Body of pancreas (tissue), 4 donors: ENCODE measurements around the gene MEF2D. TPM values are rescaled to one million over a fixed set of nuclear protein-coding genes. Genes with fewer than 3 reads are reported as not detected.

Source experiments
- ATAC-seq: fragments of 150-250 bp; one replicate; pipeline ENCODE4 v1.9.1; 2016
- DNase-seq, 4 donors: peaks; one replicate each; pipeline ENCODE4 v3.0.0-alpha.2; 2019
- H3K27ac ChIP-seq, 4 donors: fragments of 200-600 bp; sonication (generic); 1 replicate in 3 of 4; 2 replicates in 1 of 4; pipeline versions ENCODE4 v1.5.1 to v1.6.1; 2016 to 2019; ENCODE audit warnings: mild to moderate bottlenecking in 1 of 4, mixed read lengths in 1 of 4, moderate library complexity in 1 of 4
- H3K27me3 ChIP-seq, 2 donors: fragments of 200-600 bp; sonication (generic); one replicate each; pipeline ENCODE4 v1.6.0; 2016; ENCODE audit warnings: mild to moderate bottlenecking in 1 of 2
- H3K36me3 ChIP-seq, 2 donors: fragments of 200-600 bp; sonication (generic); replicated peaks in 1 of 2; 2 replicates each; pipeline ENCODE4 v1.5.1; 2016; ENCODE audit warnings: low read depth in 2 of 2; ENCODE audit not compliant: insufficient read depth in 1 of 2
- H3K4me1 ChIP-seq: fragments of 200-600 bp; sonication (generic); one replicate; pipeline ENCODE4 v1.6.0; 2016
- H3K4me3 ChIP-seq, 2 donors: fragments of 200-600 bp; sonication (generic); 1 replicate in 1 of 2; 2 replicates in 1 of 2; pipeline ENCODE4 v1.5.1; 2016 to 2019
- H3K9me3 ChIP-seq, 3 donors: fragments of 200-600 bp; sonication (generic); 1 replicate in 2 of 3; 2 replicates in 1 of 3; pipeline ENCODE4 v1.5.1; 2016
- POLR2A ChIP-seq, 3 donors: fragments of 450-650 bp; IDR thresholded peaks; one replicate each; pipeline ENCODE4 v1.6.1; 2016; ENCODE audit warnings: antibody characterized with exemption in 3 of 3, mild to moderate bottlenecking in 2 of 3
- WGBS, 2 donors: methylation state at CpG; one replicate each; pipeline ENCODE4 v1.1.5; 2017; 5-methylcytosine and 5-hydroxymethylcytosine counted together
- intact Hi-C: fragments of 100-400 bp; cut with DNase I; formaldehyde crosslinking; loops from one replicate; pipeline ENCODE4 v1.15.1; 2023
- total RNA-seq, 2 donors: library from RNA; depleted of rRNA; stranded (reverse); fragments of >200 nt; gene quantifications; one replicate each; pipeline ENCODE4 v1.1.0, GENCODE V29; 2016
- TF ChIP-seq, protein P1 (sequence below), 7 experiments: fragments of 450-650 bp in 4 of 7; fragments of 200-600 bp in 3 of 7; sonication (generic) in 3 of 7; IDR thresholded peaks; one replicate each; pipeline ENCODE4 v1.5.1; 2016 to 2019; ENCODE audit warnings: antibody characterized with exemption in 7 of 7

MEF2D gene
- total RNA-seq, 2 donors from 2014 or later, result 15.6 to 18.1 TPM

DNA sequence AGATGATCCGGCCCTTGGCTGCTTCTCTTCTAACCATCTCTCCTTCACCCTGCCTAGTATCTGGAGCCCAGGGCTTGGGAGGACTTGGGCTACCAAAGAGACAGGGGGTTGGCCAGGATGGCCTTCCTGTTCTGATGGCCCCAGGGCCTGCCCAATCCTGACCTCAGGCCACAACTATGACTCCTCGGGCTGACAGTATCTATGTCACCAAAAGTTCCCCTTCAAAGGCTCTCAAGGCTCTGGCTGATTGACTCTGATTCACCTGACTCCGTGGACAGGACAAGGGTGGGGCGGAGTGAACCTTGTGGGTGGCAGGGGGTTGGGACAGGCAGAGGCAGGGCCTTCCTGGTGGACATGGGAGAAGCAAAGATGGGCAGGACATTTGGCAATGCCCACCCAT is 12.7 kb downstream of the MEF2D start:
- intact Hi-C loops, result no loop called here
- DNase-seq (no peak), ATAC-seq (no peak)
- no peaks in the 10 kb centered on the region for H3K36me3 ChIP-seq
- H3K9me3 ChIP-seq, result no peaks in the 10 kb centered on the region
- no peak overlapping the region for H3K4me3 ChIP-seq
- no peak overlapping the region for H3K27ac ChIP-seq
- TF ChIP-seq, protein P1, sequence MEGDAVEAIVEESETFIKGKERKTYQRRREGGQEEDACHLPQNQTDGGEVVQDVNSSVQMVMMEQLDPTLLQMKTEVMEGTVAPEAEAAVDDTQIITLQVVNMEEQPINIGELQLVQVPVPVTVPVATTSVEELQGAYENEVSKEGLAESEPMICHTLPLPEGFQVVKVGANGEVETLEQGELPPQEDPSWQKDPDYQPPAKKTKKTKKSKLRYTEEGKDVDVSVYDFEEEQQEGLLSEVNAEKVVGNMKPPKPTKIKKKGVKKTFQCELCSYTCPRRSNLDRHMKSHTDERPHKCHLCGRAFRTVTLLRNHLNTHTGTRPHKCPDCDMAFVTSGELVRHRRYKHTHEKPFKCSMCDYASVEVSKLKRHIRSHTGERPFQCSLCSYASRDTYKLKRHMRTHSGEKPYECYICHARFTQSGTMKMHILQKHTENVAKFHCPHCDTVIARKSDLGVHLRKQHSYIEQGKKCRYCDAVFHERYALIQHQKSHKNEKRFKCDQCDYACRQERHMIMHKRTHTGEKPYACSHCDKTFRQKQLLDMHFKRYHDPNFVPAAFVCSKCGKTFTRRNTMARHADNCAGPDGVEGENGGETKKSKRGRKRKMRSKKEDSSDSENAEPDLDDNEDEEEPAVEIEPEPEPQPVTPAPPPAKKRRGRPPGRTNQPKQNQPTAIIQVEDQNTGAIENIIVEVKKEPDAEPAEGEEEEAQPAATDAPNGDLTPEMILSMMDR (IDR thresholded peaks at IDR 0.05), result no peak
- TF ChIP-seq POLR2A (IDR thresholded peaks at IDR 0.05), result no peak
- H3K27me3 ChIP-seq, result no peaks in the 10 kb centered on the region
- peaks cover 70% of the 10 kb centered on the region for H3K4me1 ChIP-seq
- 51 to 55% methylated on average over 4 of the region's 4 CpGs for WGBS, 2 donors

DNA sequence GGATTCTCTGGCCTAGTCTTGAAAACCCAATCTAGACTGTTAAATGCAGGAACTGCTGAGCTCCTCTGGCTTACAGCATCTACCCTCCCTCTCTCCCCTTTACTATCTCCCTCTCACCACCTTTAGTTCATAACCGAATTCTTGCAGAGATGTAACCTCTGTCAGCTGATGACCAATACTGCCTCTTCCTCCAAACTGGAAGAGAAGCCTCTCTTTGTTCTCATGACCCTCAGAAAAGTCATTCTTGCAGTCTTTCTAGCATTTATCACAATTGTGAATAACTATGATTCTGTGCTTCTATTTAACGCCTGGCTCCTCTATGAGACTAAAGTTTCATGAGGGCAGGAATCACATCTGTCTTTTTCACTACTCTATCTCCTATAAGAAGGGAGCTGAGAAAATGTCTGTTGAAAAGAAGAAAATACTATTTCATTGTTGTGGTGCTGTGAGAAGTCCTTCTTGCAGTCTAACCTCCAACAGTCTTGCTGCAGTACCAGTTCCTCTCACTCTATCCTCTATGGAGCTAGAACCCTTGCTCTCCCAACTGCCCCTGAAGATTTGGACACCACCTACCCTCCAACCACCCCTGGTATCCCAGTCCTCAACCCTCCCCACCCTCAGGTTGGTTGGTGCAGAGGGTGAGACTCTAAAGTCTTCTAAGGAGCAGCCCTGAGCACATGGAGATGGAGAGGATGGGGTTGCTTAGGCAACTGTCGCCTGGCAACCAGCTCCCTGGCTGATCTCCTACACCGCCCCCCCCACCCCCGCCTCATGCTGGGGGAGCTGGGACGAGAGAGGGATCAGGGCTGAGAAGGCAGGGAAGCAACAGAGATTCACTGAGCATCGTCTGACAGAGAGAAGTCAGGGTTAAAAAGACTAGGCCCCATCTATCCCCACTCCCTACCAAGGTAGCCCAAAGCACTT is 13.9 kb downstream of the MEF2D start:
- TF ChIP-seq, protein P1 (IDR thresholded peaks at IDR 0.05), result no peak
- TF ChIP-seq POLR2A (IDR thresholded peaks at IDR 0.05), result no peak
- intact Hi-C loops, result no loop called here
- WGBS, 2 donors, result 83 to 85% methylated on average over 7 of the region's 7 CpGs
- DNase-seq (peak in 1 of 4 donors; percentile 36), ATAC-seq (no peak)
- no peaks in the 10 kb centered on the region for H3K9me3 ChIP-seq
- H3K4me1 ChIP-seq, result peaks cover 58% of the 10 kb centered on the region
- H3K4me3 ChIP-seq, result no peak overlapping the region
- no peaks in the 10 kb centered on the region for H3K27me3 ChIP-seq
- H3K27ac ChIP-seq, result peak overlapping the region in 1 of 4 donors; percentile 0
- peaks cover 0 to 10% of the 10 kb centered on the region in 2 donors for H3K36me3 ChIP-seq

DNA sequence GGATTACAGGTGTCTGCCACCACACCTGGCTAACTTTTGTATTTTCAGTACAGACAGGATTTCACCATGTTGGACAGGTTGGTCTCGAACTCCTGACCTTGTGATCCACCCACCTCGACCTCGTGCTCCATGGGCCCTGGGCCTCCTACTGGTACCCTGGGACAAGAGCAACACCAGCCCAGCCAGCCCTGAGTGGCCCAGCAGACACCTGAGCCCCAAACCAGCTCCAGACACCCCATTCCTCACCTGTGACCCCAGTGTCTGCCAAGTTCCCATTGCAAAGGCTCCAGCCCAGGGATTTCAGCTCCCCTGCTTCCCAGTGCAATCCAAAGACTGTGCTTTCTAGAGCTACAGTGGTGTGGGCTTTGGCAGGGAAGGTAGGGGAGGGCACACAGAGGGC is 14.6 kb downstream of the MEF2D start:
- DNase-seq, result no peak

DNA sequence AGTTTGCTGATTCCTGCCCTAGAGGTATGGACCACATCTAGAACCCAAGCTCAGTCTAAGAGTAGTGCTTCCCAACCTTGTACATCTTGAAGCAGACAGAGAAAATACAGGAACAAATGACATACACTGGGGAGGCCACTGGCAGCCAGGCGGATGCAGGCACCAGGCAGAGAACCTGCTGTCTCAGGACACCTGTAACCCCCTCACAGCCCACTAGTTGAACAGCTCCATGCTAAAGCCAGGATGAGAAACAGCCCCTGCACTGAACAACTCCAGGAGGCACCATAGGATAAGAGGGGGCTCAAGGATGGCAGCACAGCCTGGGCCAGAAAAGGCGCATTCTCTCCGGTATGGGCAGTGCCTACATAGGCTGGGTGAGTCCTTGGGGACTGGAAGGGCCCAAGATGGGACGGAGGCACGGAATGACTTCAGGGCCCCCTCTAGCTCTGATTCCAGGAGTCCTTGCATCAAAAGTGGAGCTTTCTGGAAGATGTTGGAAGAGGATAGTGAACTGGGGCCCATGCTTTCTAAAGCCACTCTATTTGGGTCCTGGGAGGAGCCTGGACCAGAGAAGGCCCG is 16.0 kb downstream of the MEF2D start:
- Histone ChIP-seq H3K9me3 (no peaks in the 10 kb centered on the region), H3K4me3 (no peak overlapping the region), H3K36me3 (peaks cover 0 to 16% of the 10 kb centered on the region in 2 donors), H3K27ac (no peak overlapping the region), H3K4me1 (peaks cover 37% of the 10 kb centered on the region), H3K27me3 (no peaks in the 10 kb centered on the region)
- intact Hi-C loops, result no loop called here
- no peak for ATAC-seq
- 89 to 94% methylated on average over 5 to 6 of the region's 6 CpGs for WGBS, 2 donors
- DNase-seq, result no peak
- TF ChIP-seq POLR2A (IDR thresholded peaks at IDR 0.05), result no peak
- TF ChIP-seq, protein P1 (IDR thresholded peaks at IDR 0.05), result no peak

More for the DNA sequence above, 14.6 kb downstream of the MEF2D start:
- peaks cover 0 to 12% of the 10 kb centered on the region in 2 donors for H3K36me3 ChIP-seq
- intact Hi-C loops, result no loop called here
- H3K4me3 ChIP-seq, result no peak overlapping the region
- H3K27me3 ChIP-seq, result no peaks in the 10 kb centered on the region
- ATAC-seq, result no peak
- H3K27ac ChIP-seq, result peak overlapping the region in 1 of 4 donors; percentile 0
- TF ChIP-seq, protein P1 (IDR thresholded peaks at IDR 0.05), result no peak
- no peak for TF ChIP-seq POLR2A (IDR thresholded peaks at IDR 0.05)
- 92 to 100% methylated on average over 3 of the region's 3 CpGs for WGBS, 2 donors
- H3K9me3 ChIP-seq, result no peaks in the 10 kb centered on the region
- peaks cover 51% of the 10 kb centered on the region for H3K4me1 ChIP-seq
